ENCODE data around the gene PDE4D. TPM values are rescaled to one million over a fixed set of nuclear protein-coding genes. Genes with fewer than 3 reads are reported as not detected.

PDE4D gene
- total RNA-seq, 1 donor from 2014 or later = 7.6 TPM

- Mint-ChIP-seq H3K27ac (no peak overlapping the region), H3K9me3 (ENCODE audit: low read depth) (no peaks in the 10 kb centered on the region), H3K27me3 (no peaks in the 10 kb centered on the region), H3K4me1 (ENCODE audit: low read depth) (no peaks in the 10 kb centered on the region), H3K4me3 (ENCODE audit: low read depth) (no peak overlapping the region), H3K36me3 (ENCODE audit: insufficient read depth) (no peaks in the 10 kb centered on the region)
- DNase-seq (ENCODE audit: low spot score, unreplicated experiment) = no peak
- no peak for TF ChIP-seq CTCF (IDR thresholded peaks at IDR 0.05; ENCODE audit: unreplicated experiment)
Measured at GRCh38 chr5:59103303-59103702, 790.2 kb downstream of the PDE4D start.

- Mint-ChIP-seq H3K4me1 (ENCODE audit: low read depth) (peaks cover 1% of the 10 kb centered on the region), H3K4me3 (ENCODE audit: low read depth) (no peak overlapping the region), H3K27me3 (no peaks in the 10 kb centered on the region), H3K27ac (no peak overlapping the region), H3K9me3 (ENCODE audit: low read depth) (no peaks in the 10 kb centered on the region), H3K36me3 (ENCODE audit: insufficient read depth) (no peaks in the 10 kb centered on the region)
- no peak for TF ChIP-seq CTCF (IDR thresholded peaks at IDR 0.05; ENCODE audit: unreplicated experiment)
- DNase-seq (ENCODE audit: low spot score, unreplicated experiment) = no peak
Measured at GRCh38 chr5:59102437-59102836, 791.1 kb downstream of the PDE4D start.

- DNase-seq (ENCODE audit: low spot score, unreplicated experiment) = no peak
- Mint-ChIP-seq H3K4me1 (ENCODE audit: low read depth) (peaks cover 3% of the 10 kb centered on the region), H3K27me3 (no peaks in the 10 kb centered on the region), H3K36me3 (ENCODE audit: insufficient read depth) (no peaks in the 10 kb centered on the region), H3K9me3 (ENCODE audit: low read depth) (no peaks in the 10 kb centered on the region), H3K27ac (no peak overlapping the region), H3K4me3 (ENCODE audit: low read depth) (no peak overlapping the region)
- no peak for TF ChIP-seq CTCF (IDR thresholded peaks at IDR 0.05; ENCODE audit: unreplicated experiment)
Measured at GRCh38 chr5:59100875-59101274, 792.7 kb downstream of the PDE4D start.

- Mint-ChIP-seq H3K27me3 (no peaks in the 10 kb centered on the region), H3K9me3 (ENCODE audit: low read depth) (no peaks in the 10 kb centered on the region), H3K36me3 (ENCODE audit: insufficient read depth) (no peaks in the 10 kb centered on the region), H3K27ac (no peak overlapping the region), H3K4me1 (ENCODE audit: low read depth) (peaks cover 3% of the 10 kb centered on the region), H3K4me3 (ENCODE audit: low read depth) (no peak overlapping the region)
- no peak for DNase-seq (ENCODE audit: low spot score, unreplicated experiment)
- no peak for TF ChIP-seq CTCF (IDR thresholded peaks at IDR 0.05; ENCODE audit: unreplicated experiment)
Measured at GRCh38 chr5:59099995-59100345, 793.6 kb downstream of the PDE4D start.

- TF ChIP-seq CTCF (IDR thresholded peaks at IDR 0.05; ENCODE audit: unreplicated experiment) = no peak
- Mint-ChIP-seq H3K4me3 (ENCODE audit: low read depth) (no peak overlapping the region), H3K36me3 (ENCODE audit: insufficient read depth) (no peaks in the 10 kb centered on the region), H3K27ac (no peak overlapping the region), H3K27me3 (no peaks in the 10 kb centered on the region), H3K4me1 (ENCODE audit: low read depth) (peaks cover 3% of the 10 kb centered on the region), H3K9me3 (ENCODE audit: low read depth) (no peaks in the 10 kb centered on the region)
- DNase-seq (ENCODE audit: low spot score, unreplicated experiment) = no peak
Measured at GRCh38 chr5:59099270-59099994, 794.1 kb downstream of the PDE4D start.

Data from progenitor cell of endocrine pancreas (in vitro differentiated cells).